GM12865 (cell line): ENCODE data around the gene DIP2C.
"Not testable (repeated sequence)": the region's sequence is repeated elsewhere in the genome, so short reads cannot be mapped to it uniquely, and the experiment has no call there.

ENCODE experiments used
- DNase-seq: peaks from one replicate; pipeline ENCODE4 v3.0.0; 2010; ENCODE audit warnings: low read depth
- H3K4me3 ChIP-seq: 2 replicates; pipeline ENCODE4 v1.5.1; 2011; ENCODE audit warnings: mild to moderate bottlenecking, low read depth, low read length, control low read depth
- TF ChIP-seq, protein P1 (sequence below): IDR thresholded peaks from 2 replicates; pipeline ENCODE4 v1.5.1; 2011; ENCODE audit warnings: low read length, control low read depth, low read depth, inconsistent platforms; ENCODE audit not compliant: insufficient read depth; ENCODE audit errors: missing control alignments

Gene DIP2C

DNA sequence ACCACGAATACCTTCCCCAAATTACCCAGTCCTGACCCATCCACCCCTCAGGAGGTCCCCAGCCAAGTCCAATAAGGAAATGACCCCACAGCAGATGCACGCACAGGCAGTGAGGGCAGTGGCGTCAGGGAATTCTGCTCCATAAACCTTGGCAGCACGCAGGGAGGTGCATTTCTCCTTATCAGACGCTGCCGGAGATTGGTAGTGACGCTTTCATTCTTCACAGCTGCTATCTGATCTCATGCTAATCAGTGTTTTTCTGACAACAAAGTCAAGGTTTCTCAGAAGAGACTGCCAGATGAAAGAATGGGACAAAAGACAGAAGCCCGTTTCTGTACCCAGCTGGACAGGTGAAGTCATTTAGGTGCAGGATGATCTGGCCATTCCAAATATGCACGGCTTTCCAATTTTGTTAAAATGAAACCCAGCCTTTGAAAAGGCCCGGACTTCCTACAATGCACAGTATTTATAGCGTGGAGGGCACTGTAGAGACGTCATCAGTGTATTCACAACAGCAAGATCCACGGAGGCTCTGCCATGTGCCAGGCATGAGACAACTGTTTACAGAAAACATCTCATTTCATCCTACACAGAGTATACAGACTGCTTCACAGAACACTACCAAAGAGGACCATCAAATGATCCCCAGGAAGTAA, 35.3 kb downstream of the DIP2C start:
- no peak for DNase-seq
- TF ChIP-seq, protein P1, sequence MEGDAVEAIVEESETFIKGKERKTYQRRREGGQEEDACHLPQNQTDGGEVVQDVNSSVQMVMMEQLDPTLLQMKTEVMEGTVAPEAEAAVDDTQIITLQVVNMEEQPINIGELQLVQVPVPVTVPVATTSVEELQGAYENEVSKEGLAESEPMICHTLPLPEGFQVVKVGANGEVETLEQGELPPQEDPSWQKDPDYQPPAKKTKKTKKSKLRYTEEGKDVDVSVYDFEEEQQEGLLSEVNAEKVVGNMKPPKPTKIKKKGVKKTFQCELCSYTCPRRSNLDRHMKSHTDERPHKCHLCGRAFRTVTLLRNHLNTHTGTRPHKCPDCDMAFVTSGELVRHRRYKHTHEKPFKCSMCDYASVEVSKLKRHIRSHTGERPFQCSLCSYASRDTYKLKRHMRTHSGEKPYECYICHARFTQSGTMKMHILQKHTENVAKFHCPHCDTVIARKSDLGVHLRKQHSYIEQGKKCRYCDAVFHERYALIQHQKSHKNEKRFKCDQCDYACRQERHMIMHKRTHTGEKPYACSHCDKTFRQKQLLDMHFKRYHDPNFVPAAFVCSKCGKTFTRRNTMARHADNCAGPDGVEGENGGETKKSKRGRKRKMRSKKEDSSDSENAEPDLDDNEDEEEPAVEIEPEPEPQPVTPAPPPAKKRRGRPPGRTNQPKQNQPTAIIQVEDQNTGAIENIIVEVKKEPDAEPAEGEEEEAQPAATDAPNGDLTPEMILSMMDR: no peak
- H3K4me3 ChIP-seq: no peak overlapping the region

DNA sequence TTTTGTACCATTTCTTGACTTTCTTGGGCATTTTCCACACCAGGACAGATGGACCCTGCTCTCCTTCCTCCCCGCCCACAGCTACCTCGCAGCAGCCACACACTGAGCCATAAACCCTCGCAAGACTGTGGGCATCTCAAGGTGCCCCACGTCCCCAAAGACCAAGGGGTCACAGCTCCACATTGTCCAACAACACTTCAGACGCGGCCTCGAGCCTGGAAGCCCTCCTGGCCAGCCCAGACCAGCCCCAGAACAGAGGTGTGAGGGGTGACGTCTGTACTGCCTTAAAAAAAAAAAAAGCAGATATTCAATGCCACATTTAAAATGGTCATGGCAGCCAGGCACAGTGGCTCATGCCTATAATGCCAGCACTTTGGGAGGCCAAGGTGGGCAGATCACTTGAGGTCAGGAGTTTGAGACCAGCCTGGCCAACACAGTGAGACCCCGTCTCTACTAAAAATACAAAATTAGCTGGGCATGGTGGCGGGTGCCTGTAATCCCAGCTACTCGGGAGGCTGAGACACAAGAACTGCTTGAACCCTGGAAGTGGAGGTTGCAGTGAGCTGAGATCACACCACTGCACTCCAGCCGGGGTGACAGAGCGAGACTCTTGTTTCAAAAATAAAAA, 36.5 kb downstream of the DIP2C start:
- DNase-seq, H3K4me3 ChIP-seq: not testable (repeated sequence)

DNA sequence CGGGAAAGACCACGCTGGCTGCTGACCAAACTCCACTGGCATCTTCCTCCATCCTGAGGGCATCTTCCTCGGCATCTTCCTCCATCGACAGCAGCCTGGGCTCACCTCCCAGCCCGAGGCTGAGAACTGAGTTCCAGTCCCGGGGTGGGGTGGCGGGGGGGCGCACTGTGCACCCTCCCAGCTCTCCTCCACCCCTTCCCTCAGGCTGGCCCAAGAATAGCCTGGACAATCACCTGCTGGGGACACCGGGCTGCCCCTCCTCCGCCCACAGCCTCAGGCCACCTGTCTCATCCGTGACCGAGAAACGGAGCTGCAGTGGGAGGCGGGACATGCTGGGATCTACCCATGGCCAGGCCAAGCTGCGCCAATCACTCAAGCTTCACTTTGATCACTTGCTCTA, 37.2 kb downstream of the DIP2C start:
- TF ChIP-seq, protein P1: no peak
- DNase-seq: no peak
- H3K4me3 ChIP-seq: no peak overlapping the region

DNA sequence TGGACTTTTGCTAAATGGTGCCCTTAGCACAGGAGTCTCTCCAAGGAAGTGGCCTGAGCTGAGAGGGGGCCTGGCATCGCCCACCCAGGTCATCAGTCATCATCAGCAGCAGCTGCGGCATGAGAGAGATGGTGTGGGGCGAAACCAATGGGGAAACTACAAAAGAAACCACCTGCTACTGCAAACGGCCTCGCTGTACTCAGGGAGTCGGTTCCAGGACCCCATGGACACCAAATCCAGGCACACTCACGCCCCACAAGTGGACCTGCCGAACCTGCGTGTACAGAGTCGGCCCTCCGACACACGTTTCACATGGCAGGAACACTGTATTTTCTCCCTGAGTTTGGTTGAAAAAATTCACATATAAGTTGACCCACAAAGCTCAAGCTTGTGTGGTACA, 37.8 kb downstream of the DIP2C start:
- DNase-seq: no peak
- TF ChIP-seq, protein P1: no peak
- H3K4me3 ChIP-seq: no peak overlapping the region

DNA sequence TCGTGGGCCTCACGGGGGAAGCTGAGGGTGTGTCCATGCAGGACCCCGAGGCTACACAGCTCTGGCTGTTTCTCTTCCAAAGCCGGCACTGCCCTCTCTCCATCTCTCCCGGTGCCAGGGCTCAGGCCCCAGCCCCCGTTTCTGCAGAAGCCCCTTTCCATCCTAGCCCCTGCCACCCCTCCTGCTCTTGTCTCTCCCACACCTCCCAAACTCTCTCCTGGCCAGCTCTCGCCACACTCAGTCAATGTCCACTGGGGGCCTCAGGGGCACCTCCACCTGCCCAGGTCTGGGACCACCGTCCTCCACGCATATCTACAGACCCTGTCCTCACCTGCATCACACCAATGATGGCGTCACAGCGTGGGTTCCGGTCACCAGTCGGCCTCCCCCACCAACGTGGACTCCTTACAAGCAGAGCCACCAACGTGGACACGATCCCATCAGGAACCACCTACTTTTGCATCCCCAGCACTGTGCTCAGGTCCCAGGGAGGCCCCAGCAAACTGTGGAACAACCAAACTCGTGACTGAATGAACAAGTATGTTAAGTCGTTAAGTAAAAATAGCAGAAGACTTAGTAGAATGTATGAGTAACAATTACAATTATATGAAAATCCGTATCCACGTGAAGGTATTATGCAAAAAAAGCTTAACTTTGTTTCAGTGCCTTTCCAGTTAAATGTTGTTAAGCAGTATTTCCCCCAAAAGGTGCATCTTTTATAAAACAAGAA, 38.4 kb downstream of the DIP2C start:
- no peak for DNase-seq
- no peak overlapping the region for H3K4me3 ChIP-seq
- TF ChIP-seq, protein P1: no peak

DNA sequence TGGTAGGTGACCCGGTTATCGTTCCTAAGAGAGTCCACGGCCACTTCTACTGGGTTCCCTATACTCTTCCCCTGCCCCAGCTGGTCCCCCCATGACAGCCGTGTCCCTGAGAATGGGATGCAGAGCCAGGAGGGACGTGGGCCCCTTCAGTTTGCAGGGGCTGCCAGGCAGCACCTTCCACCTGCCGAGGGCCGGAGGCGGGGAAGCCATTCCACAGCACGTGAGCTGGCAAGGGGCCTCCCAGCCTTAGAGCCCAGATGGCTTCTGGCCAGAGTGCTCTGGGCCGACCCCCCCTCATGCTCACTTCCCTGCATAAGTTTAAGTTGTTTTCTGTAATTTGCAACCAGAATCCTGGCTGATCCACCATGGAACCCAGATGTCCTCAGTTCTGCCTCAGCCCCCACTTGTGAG, 39.0 kb downstream of the DIP2C start:
- no peak for DNase-seq
- H3K4me3 ChIP-seq: no peak overlapping the region
- TF ChIP-seq, protein P1: no peak

DNA sequence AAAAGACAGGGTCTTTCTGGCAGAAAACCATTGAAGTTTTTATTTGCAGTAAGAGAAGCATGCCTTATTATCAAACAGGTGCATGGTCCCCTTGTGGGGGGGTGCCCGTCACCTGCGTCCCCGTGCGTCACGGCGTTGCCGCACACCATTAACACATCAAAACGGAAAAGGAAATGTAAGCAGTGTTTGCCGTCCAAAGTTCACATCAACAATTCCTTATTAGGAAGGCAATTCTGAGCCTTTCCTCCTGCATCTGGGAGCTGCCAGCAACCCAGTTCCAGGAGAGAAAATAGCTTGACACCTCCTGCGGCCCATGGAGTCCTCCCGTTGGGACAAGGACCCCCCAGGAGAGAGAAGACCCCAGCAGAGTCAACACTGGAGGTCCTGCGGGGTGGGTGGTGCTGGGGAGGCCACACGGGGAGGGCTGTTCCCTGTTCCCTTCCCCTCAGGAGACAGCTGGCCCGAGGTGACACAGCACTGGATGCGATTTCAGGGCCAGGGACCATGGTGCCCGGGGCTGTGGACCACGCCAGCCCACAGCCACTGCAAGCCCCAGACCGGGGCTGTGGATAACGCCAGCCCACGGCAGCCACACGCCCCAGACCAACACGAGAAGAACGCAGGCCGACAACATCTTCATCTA, 39.5 kb downstream of the DIP2C start:
- TF ChIP-seq, protein P1: no peak
- DNase-seq: no peak
- H3K4me3 ChIP-seq: no peak overlapping the region
